ENCODE data around the gene MUC6. TPM values are rescaled to one million over a fixed set of nuclear protein-coding genes. Genes with fewer than 3 reads are reported as not detected.
A peak's percentile ranks its signal among the peaks of the same experiment; 100 is the strongest.

MUC6 gene
- total and polyA plus RNA-seq, 5 experiments from 2014 or later, result not detected

- DNase-seq, result peak in 2 of 10 donors; percentile 2 to 45
- no peaks in the 10 kb centered on the region for H3K4me1 Mint-ChIP-seq
- ATAC-seq, result no peak
- no peak overlapping the region for H3K27ac Mint-ChIP-seq
- H3K4me3 Mint-ChIP-seq, result no peak overlapping the region
- H3K36me3 Mint-ChIP-seq, result no peaks in the 10 kb centered on the region
- H3K9me3 Mint-ChIP-seq, result no peaks in the 10 kb centered on the region
- peaks cover 2 to 35% (median 11%) of the 10 kb centered on the region in 5 donors for H3K27me3 Mint-ChIP-seq
- POLR2A ChIA-PET, result no interaction called here
Measured at GRCh38 chr11:1042626-1043562, 6.4 kb upstream of the MUC6 start.

GRCh38 chr11:1041936-1042608, 5.6 kb upstream of the MUC6 start:
- Mint-ChIP-seq H3K4me1 (no peaks in the 10 kb centered on the region), H3K36me3 (no peaks in the 10 kb centered on the region), H3K27ac (no peak overlapping the region), H3K4me3 (no peak overlapping the region), H3K27me3 (peaks cover 2 to 27% (median 7%) of the 10 kb centered on the region in 5 donors), H3K9me3 (no peaks in the 10 kb centered on the region)
- DNase-seq (peak in 2 of 10 donors; percentile 1 to 50), ATAC-seq (no peak)
- POLR2A ChIA-PET, result no interaction called here

DNA sequence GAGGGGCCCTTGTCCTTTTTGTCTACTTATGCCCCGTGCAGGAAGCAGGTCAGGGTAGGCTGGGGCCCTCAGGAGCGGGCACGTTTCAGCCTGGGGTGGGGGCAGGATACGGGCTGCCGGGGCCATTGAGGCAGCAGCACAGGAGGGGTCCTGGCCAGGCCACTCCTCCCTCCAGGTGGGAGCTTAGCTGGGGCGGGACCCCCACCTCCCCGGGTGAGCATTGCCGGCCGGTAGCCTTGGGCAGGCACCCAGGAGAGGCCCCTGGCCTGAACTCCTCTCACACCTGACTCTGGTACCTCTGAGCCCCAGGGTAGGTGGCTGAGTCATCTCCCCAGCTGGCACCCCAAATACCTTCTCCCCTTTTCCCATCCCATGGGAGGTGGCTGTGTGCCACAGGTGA, 5.0 kb upstream of the MUC6 start:
- no peaks in the 10 kb centered on the region for H3K36me3 Mint-ChIP-seq
- ATAC-seq (no peak), DNase-seq (peak in 2 of 10 donors; percentile 2 to 43)
- H3K27ac Mint-ChIP-seq, result peak overlapping the region in 1 of 10 donors; percentile 13
- H3K4me1 Mint-ChIP-seq, result no peaks in the 10 kb centered on the region
- H3K4me3 Mint-ChIP-seq, result no peak overlapping the region
- H3K27me3 Mint-ChIP-seq, result peaks cover 2 to 21% (median 7%) of the 10 kb centered on the region in 5 donors
- H3K9me3 Mint-ChIP-seq, result no peaks in the 10 kb centered on the region
- POLR2A ChIA-PET, result interaction anchor here (0.6 kb wide), 1 partner anchor 10 kb away, joined by 3 read pairs; no protein-coding TSS in a partner anchor

GRCh38 chr11:1041149-1041467, 4.6 kb upstream of the MUC6 start:
- no peak for DNase-seq
- no peaks in the 10 kb centered on the region for H3K4me1 Mint-ChIP-seq

DNA sequence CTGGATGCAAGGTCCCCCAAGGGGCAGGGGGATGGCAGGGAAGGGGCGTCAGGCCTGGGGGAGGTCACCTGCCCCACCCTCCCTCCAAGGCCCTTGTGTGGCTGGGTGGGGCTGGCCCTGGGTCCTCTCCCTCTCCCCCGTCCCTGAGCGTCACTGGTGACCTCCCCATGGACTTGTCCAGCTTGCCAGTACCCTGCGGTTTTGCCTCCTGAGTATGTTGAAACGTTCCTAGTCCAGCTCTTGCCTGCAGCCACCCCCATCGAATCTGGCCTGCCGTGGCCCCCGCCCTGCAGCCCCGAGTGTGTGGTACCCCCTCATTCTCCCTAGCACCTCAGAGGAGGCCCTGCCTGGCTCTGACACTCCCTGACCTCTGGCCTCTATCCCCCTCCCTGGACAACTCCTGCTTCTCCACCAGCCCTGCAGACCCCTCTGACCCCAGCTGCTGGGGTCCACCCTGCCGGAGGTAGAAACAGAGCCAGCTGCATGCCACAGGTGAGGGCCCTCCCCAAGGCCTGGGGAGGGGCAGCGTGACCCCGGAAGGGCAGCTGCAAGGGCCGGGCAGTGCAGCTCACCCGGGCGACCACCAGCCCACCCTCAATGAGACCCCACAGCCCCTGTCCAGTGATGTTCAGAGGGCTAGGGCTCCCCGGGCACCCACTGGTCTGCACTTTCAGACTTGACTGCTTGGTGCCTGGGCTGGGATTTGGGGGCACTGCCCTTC, 4.1 kb upstream of the MUC6 start:
- Mint-ChIP-seq H3K27me3 (peaks cover 2 to 15% (median 7%) of the 10 kb centered on the region in 5 donors), H3K27ac (no peak overlapping the region), H3K36me3 (no peaks in the 10 kb centered on the region), H3K9me3 (no peaks in the 10 kb centered on the region), H3K4me1 (no peaks in the 10 kb centered on the region), H3K4me3 (no peak overlapping the region)
- POLR2A ChIA-PET, result interaction anchor here (0.6 kb wide), 1 partner anchor 11 kb away, joined by 3 read pairs; no protein-coding TSS in a partner anchor
- ATAC-seq (no peak), DNase-seq (peak in 2 of 10 donors; percentile 3 to 41)

More at GRCh38 chr11:1041149-1041467, 4.6 kb upstream of the MUC6 start:
- H3K4me3 Mint-ChIP-seq, result no peak overlapping the region
- peak overlapping the region in 1 of 10 donors; percentile 13 for H3K27ac Mint-ChIP-seq
- POLR2A ChIA-PET, result interaction anchor here (0.6 kb wide), 1 partner anchor 10 kb away, joined by 3 read pairs; no protein-coding TSS in a partner anchor
- no peaks in the 10 kb centered on the region for H3K9me3 Mint-ChIP-seq
- peaks cover 2 to 18% (median 7%) of the 10 kb centered on the region in 5 donors for H3K27me3 Mint-ChIP-seq
- ATAC-seq, result no peak
- H3K36me3 Mint-ChIP-seq, result no peaks in the 10 kb centered on the region

DNA sequence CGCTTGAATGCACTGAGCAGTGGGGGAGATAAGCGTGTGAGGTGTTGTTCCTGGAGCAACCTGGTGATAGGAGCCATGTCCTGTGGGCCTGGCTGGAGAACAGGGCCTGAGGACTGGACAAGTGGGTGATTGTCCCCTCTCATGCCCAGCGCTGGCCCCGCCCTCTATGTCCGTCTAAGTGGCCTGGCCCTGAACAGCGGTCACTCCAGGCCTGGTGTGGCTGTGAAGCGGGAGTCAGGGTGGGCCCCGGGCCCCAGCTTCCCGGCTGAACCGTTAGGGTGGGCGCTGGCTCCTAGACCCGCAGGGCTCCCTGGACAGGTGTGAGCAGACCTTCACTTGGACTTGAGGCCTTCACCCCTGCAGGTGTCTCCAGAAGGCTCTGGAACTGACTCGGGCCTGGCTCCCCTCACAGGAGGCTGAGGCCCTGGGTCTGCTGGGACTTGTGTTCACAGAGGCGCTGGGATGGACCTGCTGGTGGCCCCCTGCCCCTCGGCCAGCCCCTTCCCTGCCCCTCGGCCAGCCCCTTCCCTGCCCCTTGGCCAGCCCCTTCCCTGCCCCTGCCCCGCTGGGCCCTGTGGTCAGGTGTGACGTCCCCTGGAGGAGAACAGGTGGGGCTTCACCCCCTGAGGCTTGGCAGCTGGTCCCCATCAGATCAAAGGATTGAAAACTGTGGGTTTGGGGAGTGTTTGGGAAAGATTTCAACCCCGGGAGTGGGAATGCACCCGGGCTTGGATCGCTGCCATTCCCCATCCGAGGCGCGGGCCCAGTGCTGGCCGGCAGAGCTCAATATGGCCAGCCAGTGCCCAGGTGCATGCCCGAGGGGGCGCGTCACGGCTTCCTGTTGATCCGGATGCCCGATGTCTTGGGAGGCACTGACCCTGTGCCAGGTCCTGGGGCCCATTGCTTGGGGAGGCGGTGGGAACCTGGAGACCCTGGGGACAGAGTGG, 3.2 kb upstream of the MUC6 start:
- Mint-ChIP-seq H3K4me1 (no peaks in the 10 kb centered on the region), H3K4me3 (no peak overlapping the region), H3K27me3 (peaks cover 2 to 9% (median 4%) of the 10 kb centered on the region in 5 donors), H3K9me3 (no peaks in the 10 kb centered on the region), H3K27ac (peak overlapping the region in 1 of 10 donors; percentile 48), H3K36me3 (no peaks in the 10 kb centered on the region)
- no peak for ATAC-seq
- no peak for DNase-seq
- POLR2A ChIA-PET, result no interaction called here

DNA sequence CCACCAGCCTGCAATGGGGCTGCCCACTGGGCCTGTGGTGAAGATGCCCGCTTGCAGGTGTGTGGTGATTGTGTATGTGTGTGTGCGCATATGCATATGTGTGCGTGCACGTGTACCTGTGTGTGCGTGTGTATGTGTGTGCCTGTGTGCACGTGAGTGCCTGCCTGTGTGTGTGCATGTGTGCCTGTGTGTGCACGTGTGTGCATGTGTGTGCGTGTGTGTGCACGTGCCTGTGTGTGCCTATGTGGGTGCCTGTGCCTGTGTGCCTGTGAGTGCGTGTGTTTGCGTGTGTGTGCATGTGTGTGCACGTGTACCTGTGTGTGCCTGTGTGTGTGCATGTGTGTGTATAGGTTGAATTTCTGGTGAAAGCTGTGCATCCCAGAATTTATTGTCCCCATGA, 2.4 kb upstream of the MUC6 start:
- no peaks in the 10 kb centered on the region for H3K9me3 Mint-ChIP-seq
- DNase-seq (no peak), ATAC-seq (no peak)
- peak overlapping the region in 1 of 10 donors; percentile 48 for H3K27ac Mint-ChIP-seq
- H3K4me3 Mint-ChIP-seq, result no peak overlapping the region
- POLR2A ChIA-PET, result no interaction called here
- no peaks in the 10 kb centered on the region for H3K36me3 Mint-ChIP-seq
- H3K27me3 Mint-ChIP-seq, result peaks cover 0 to 3% (median under 1%) of the 10 kb centered on the region in 5 donors
- H3K4me1 Mint-ChIP-seq, result no peaks in the 10 kb centered on the region

DNA sequence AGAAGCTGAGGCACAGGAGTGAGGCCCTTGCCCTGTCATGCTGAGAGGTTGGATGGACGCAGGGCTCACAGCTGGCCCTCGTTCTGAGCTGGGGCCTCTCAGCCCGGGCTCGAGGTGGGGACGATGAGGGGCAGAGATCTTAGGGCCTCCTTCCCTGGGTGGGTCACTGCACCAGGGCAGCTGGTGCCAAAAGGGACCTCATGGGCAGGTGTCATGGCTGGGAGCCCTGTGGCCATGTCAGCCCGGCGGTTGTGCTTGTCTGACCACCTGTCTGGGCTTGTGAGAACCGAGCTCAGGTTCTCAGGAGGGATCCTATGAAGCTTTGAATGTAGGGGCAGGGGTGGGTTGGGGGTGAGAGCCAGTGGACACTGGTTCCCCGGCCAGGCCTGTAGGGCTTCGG, 1.8 kb upstream of the MUC6 start:
- no peak overlapping the region for H3K27ac Mint-ChIP-seq
- H3K4me3 Mint-ChIP-seq, result no peak overlapping the region
- H3K36me3 Mint-ChIP-seq, result no peaks in the 10 kb centered on the region
- ATAC-seq (no peak), DNase-seq (no peak)
- H3K27me3 Mint-ChIP-seq, result peaks cover 0 to 2% (median 0%) of the 10 kb centered on the region in 5 donors
- no peaks in the 10 kb centered on the region for H3K9me3 Mint-ChIP-seq
- H3K4me1 Mint-ChIP-seq, result no peaks in the 10 kb centered on the region
- POLR2A ChIA-PET, result no interaction called here

- H3K27ac Mint-ChIP-seq, result no peak overlapping the region
- no peaks in the 10 kb centered on the region for H3K36me3 Mint-ChIP-seq
- H3K4me3 Mint-ChIP-seq, result no peak overlapping the region
- no peak for ATAC-seq
- DNase-seq, result no peak
- H3K4me1 Mint-ChIP-seq, result peaks cover 0 to under 1% (median 0%) of the 10 kb centered on the region in 4 donors
- POLR2A ChIA-PET, result no interaction called here
- no peaks in the 10 kb centered on the region for H3K9me3 Mint-ChIP-seq
- H3K27me3 Mint-ChIP-seq, result peaks cover 0 to 2% (median 0%) of the 10 kb centered on the region in 5 donors
Measured at GRCh38 chr11:1037506-1038055, 1.1 kb upstream of the MUC6 start.

GRCh38 chr11:1036931-1037330, 413 bp upstream of the MUC6 start:
- Mint-ChIP-seq H3K9me3 (no peaks in the 10 kb centered on the region), H3K27ac (no peak overlapping the region), H3K4me1 (peaks cover 0 to 6% (median 0%) of the 10 kb centered on the region in 4 donors), H3K27me3 (peaks cover 0 to 2% (median 0%) of the 10 kb centered on the region in 5 donors), H3K36me3 (no peaks in the 10 kb centered on the region), H3K4me3 (no peak overlapping the region)
- DNase-seq (no peak), ATAC-seq (no peak)
- POLR2A ChIA-PET, result no interaction called here

DNA sequence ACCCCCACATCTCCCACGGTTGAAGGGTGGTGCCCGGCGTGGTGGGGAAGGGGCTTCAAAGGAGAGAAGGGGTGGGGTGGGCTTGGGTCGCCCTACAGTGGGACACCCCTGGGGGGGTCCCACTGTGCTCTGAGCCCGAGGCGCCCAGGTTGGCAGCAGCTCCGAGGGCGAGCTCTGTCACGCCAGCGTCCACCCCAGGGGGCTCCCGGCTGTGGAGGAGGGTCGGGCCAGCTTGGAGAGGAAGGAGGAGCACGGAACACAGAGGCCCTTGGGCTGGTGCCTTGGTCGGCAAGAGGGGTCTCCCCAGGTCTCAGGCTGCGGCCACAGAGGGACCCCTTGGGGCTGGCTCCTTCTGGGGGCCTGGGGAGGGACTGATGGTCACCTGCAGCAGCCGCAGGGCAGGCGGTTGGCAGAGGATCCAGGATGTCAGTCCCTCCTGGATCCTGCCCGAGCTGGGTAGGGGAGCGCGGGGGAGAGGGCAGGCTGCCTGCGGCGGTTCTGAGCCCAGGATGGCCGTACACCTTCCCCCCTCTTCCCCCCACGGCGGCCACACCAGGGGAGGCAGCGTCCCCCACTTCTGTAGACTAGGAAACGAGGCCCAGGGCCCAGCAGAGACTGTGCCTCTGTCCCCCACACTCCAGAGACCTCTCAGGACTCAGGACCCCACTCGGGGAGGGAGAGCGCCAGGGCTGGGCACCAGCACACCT, 788 bp downstream of the MUC6 start:
- DNase-seq (no peak), ATAC-seq (no peak)
- POLR2A ChIA-PET, result no interaction called here
- Mint-ChIP-seq H3K4me3 (no peak overlapping the region), H3K9me3 (no peaks in the 10 kb centered on the region), H3K4me1 (peaks cover 0 to 6% (median 0%) of the 10 kb centered on the region in 4 donors), H3K27ac (no peak overlapping the region), H3K36me3 (no peaks in the 10 kb centered on the region), H3K27me3 (peaks cover 0 to 2% (median 0%) of the 10 kb centered on the region in 5 donors)

Measured in naive thymus-derived CD8-positive, alpha-beta T cell (primary cell).